ENCODE measurements around the gene HCST. TPM values are rescaled to one million over a fixed set of nuclear protein-coding genes. Genes with fewer than 3 reads are reported as not detected.

HCST gene
- total RNA-seq, 1 experiment from 2014 or later = not detected

- Histone ChIP-seq H3K27me3 (ENCODE audit: low read length) (no peaks in the 10 kb centered on the region), H3K9ac (ENCODE audit: low read length) (no peak overlapping the region), H3K4me3 (ENCODE audit: low read length) (no peak overlapping the region), H3K4me1 (ENCODE audit: insufficient read depth, low read length) (no peaks in the 10 kb centered on the region; the same call in 1 of the 2 replicates), H3K36me3 (ENCODE audit: low read depth, low read length) (no peaks in the 10 kb centered on the region), H3K4me2 (ENCODE audit: low read length) (no peak overlapping the region), H4K20me1 (ENCODE audit: low read length) (no peaks in the 10 kb centered on the region), H2AFZ (ENCODE audit: low read length) (no peak overlapping the region), H3F3A (ENCODE audit: low read length, unreplicated experiment) (no peaks in the 10 kb centered on the region), H3K79me2 (ENCODE audit: low read length) (no peaks in the 10 kb centered on the region), H3K9me2 (replicated peaks; ENCODE audit: low read length) (no peaks in the 10 kb centered on the region), H3K9me3 (ENCODE audit: low read length) (no peaks in the 10 kb centered on the region), H3K27ac (ENCODE audit: low read length) (no peak overlapping the region)
- ATAC-seq (peak; percentile 49), DNase-seq (peak; percentile 71)
- intact Hi-C loops (cut with micrococcal nuclease) = loop anchor here (1.0 kb wide), 2 partner anchors 35 to 49 kb away; no protein-coding TSS in a partner anchor
- TF ChIP-seq EZH2 (IDR thresholded peaks at IDR 0.05; ENCODE audit: low read length, unreplicated experiment) = no peak
- TF ChIP-seq, protein P1, sequence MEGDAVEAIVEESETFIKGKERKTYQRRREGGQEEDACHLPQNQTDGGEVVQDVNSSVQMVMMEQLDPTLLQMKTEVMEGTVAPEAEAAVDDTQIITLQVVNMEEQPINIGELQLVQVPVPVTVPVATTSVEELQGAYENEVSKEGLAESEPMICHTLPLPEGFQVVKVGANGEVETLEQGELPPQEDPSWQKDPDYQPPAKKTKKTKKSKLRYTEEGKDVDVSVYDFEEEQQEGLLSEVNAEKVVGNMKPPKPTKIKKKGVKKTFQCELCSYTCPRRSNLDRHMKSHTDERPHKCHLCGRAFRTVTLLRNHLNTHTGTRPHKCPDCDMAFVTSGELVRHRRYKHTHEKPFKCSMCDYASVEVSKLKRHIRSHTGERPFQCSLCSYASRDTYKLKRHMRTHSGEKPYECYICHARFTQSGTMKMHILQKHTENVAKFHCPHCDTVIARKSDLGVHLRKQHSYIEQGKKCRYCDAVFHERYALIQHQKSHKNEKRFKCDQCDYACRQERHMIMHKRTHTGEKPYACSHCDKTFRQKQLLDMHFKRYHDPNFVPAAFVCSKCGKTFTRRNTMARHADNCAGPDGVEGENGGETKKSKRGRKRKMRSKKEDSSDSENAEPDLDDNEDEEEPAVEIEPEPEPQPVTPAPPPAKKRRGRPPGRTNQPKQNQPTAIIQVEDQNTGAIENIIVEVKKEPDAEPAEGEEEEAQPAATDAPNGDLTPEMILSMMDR (conservative IDR thresholded peaks at IDR 0.05; ENCODE audit: low read depth, low read length) = peak; percentile 46; the same call in 1 of the 2 replicates
- BruUV-seq (replicated peaks) = no TSS peak
- ChIA-PET CTCF (interaction anchor here (1.0 to 1.1 kb wide), 3 partner anchors 49 to 54 kb away, joined by 3 to 7 read pairs (median 6); no protein-coding TSS in a partner anchor), POLR2A (ENCODE audit: unreplicated experiment) (interaction anchor here (0.6 kb wide), 1 partner anchor 50 kb away, joined by 4 read pairs; no protein-coding TSS in a partner anchor)
These were observed 20.1 kb upstream of the HCST start for GRCh38 chr19:35882114-35882832.

- no peak for TF ChIP-seq EZH2 (IDR thresholded peaks at IDR 0.05; ENCODE audit: low read length, unreplicated experiment)
- TF ChIP-seq, protein P1 (conservative IDR thresholded peaks at IDR 0.05; ENCODE audit: low read depth, low read length) = no peak
- ATAC-seq (no peak), DNase-seq (no peak)
- intact Hi-C loops (cut with micrococcal nuclease) = no loop called here
- H3F3A ChIP-seq (ENCODE audit: low read length, unreplicated experiment) = no peaks in the 10 kb centered on the region
- H4K20me1 ChIP-seq (ENCODE audit: low read length) = no peaks in the 10 kb centered on the region
- H3K36me3 ChIP-seq (ENCODE audit: low read depth, low read length) = peaks cover 3% of the 10 kb centered on the region; the same call in 1 of the 2 replicates
- H2AFZ ChIP-seq (ENCODE audit: low read length) = no peak overlapping the region
- H3K27me3 ChIP-seq (ENCODE audit: low read length) = no peaks in the 10 kb centered on the region
- BruUV-seq (replicated peaks) = no TSS peak
- no peaks in the 10 kb centered on the region; the same call in 1 of the 2 replicates for H3K4me1 ChIP-seq (ENCODE audit: insufficient read depth, low read length)
- no peaks in the 10 kb centered on the region for H3K9me3 ChIP-seq (ENCODE audit: low read length)
- no peak overlapping the region for H3K4me3 ChIP-seq (ENCODE audit: low read length)
- no peak overlapping the region for H3K4me2 ChIP-seq (ENCODE audit: low read length)
- H3K9me2 ChIP-seq (replicated peaks; ENCODE audit: low read length) = no peaks in the 10 kb centered on the region
- no peak overlapping the region for H3K9ac ChIP-seq (ENCODE audit: low read length)
- no peak overlapping the region for H3K27ac ChIP-seq (ENCODE audit: low read length)
- ChIA-PET CTCF (no interaction called here), POLR2A (ENCODE audit: unreplicated experiment) (no interaction called here)
- no peaks in the 10 kb centered on the region for H3K79me2 ChIP-seq (ENCODE audit: low read length)
These were observed 18.4 kb upstream of the HCST start for GRCh38 chr19:35883882-35884281.

DNA sequence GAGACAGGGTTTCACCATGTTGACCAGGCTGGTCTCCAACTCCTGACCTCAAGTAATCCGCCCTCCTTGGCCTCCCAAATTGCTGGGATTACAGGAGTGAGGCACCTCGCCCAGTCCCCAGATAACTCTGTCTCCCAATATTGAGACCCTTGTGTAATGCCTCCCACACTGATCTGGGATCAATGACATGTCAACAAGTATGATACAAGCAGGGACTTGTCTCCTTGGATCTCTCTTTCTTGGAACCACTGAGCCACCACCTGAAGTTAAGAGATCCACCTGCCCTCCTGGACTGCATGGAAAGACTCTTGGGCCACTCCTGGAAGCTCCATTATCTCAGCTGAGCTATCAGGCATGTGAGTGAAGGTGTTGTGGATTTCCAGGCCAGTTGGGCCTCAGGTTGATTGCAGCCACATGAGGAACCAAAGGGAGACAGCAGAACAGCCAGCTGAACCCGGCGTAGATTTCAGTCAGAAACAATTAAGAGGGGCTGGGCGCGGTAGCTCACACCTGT is 17.0 kb upstream of the HCST start:
- no peak for DNase-seq
- H3K27me3 ChIP-seq (ENCODE audit: low read length) = no peaks in the 10 kb centered on the region
- no peaks in the 10 kb centered on the region for H3K4me1 ChIP-seq (ENCODE audit: insufficient read depth, low read length)
- no peak overlapping the region for H3K27ac ChIP-seq (ENCODE audit: low read length)
- BruUV-seq (replicated peaks) = no TSS peak
- H3F3A ChIP-seq (ENCODE audit: low read length, unreplicated experiment) = no peaks in the 10 kb centered on the region
- H3K4me2 ChIP-seq (ENCODE audit: low read length) = no peak overlapping the region
- POLR2A ChIA-PET (ENCODE audit: unreplicated experiment) = no interaction called here
- no peak overlapping the region for H3K9ac ChIP-seq (ENCODE audit: low read length)
- no peaks in the 10 kb centered on the region for H3K79me2 ChIP-seq (ENCODE audit: low read length)
- ATAC-seq = no peak
- no peaks in the 10 kb centered on the region for H4K20me1 ChIP-seq (ENCODE audit: low read length)
- TF ChIP-seq EZH2 (IDR thresholded peaks at IDR 0.05; ENCODE audit: low read length, unreplicated experiment) = no peak
- TF ChIP-seq, protein P1 (conservative IDR thresholded peaks at IDR 0.05; ENCODE audit: low read depth, low read length) = no peak
- TF ChIP-seq EZH2phosphoT487 (IDR thresholded peaks at IDR 0.05; ENCODE audit: borderline replicate concordance, low read length) = no peak
- H3K9me2 ChIP-seq (replicated peaks; ENCODE audit: low read length) = no peaks in the 10 kb centered on the region
- peaks cover 3% of the 10 kb centered on the region; the same call in 1 of the 2 replicates for H3K36me3 ChIP-seq (ENCODE audit: low read depth, low read length)
- CTCF ChIA-PET = no interaction called here
- no peak overlapping the region for H3K4me3 ChIP-seq (ENCODE audit: low read length)
- no peaks in the 10 kb centered on the region for H3K9me3 ChIP-seq (ENCODE audit: low read length)
- intact Hi-C loops (cut with micrococcal nuclease) = no loop called here
- H2AFZ ChIP-seq (ENCODE audit: low read length) = no peak overlapping the region
